Heart left ventricle (tissue), 16 donors: ENCODE measurements around the gene KLF2. TPM values are rescaled to one million over a fixed set of nuclear protein-coding genes. Genes with fewer than 3 reads are reported as not detected.

Experiments
- ATAC-seq, 4 donors: fragments of 200-7000 bp; cut with Tn5 transposase; one replicate each; pipeline ENCODE4 v1.9.1; 2020 to 2022; ENCODE audit warnings: moderate library complexity in 4 of 4, mild to moderate bottlenecking in 3 of 4, moderate number of reproducible peaks in 1 of 4
- DNase-seq, 5 donors: peaks; one replicate each; pipeline ENCODE4 v3.0.0-alpha.2; 2020
- H3K27ac ChIP-seq, 12 donors: fragments of 200-600 bp; sonication (generic) in 4 of 12; one replicate each; pipeline versions ENCODE4 v1.5.0 to v1.8.0; 2016 to 2022; ENCODE audit warnings: mild to moderate bottlenecking in 2 of 12
- H3K27me3 ChIP-seq, 9 donors: fragments of 200-600 bp; sonication (generic) in 2 of 9; one replicate each; pipeline versions ENCODE4 v1.5.1 to v1.8.0; 2016 to 2022; ENCODE audit warnings: mild to moderate bottlenecking in 3 of 9
- H3K36me3 ChIP-seq, 9 donors: fragments of 200-600 bp; sonication (generic) in 2 of 9; one replicate each; pipeline versions ENCODE4 v1.5.0 to v1.8.0; 2018 to 2022; ENCODE audit warnings: mild to moderate bottlenecking in 2 of 9
- H3K4me1 ChIP-seq, 12 donors: fragments of 200-600 bp; sonication (generic) in 4 of 12; one replicate each; pipeline versions ENCODE4 v1.5.0 to v1.8.0; 2016 to 2022; ENCODE audit warnings: mild to moderate bottlenecking in 3 of 12
- H3K4me3 ChIP-seq, 12 donors: fragments of 200-600 bp; sonication (generic) in 4 of 12; one replicate each; pipeline versions ENCODE4 v1.5.0 to v1.8.0; 2017 to 2022; ENCODE audit warnings: mild to moderate bottlenecking in 9 of 12, moderate library complexity in 4 of 12
- H3K9me3 ChIP-seq, 12 donors: fragments of 200-600 bp; sonication (generic) in 4 of 12; one replicate each; pipeline versions ENCODE4 v1.5.0 to v1.8.0; 2016 to 2022; ENCODE audit warnings: mild to moderate bottlenecking in 1 of 12
- POLR2A ChIP-seq, 2 donors: fragments of 450-650 bp; IDR thresholded peaks; one replicate each; pipeline ENCODE4 v1.6.1; 2017; ENCODE audit warnings: antibody characterized with exemption in 2 of 2, mild to moderate bottlenecking in 2 of 2, moderate library complexity in 2 of 2
- WGBS, 4 donors: extraction: QIAGEN DNeasy Blood & Tissue Kit in 2 of 4; methylation state at CpG; one replicate each; pipeline versions ENCODE4 v1.1.5 to v1.1.7; 2013 to 2018; 5-methylcytosine and 5-hydroxymethylcytosine counted together
- intact Hi-C, 10 donors: fragments of 100-400 bp; cut with DNase I; formaldehyde crosslinking; loops; one replicate each; pipeline versions ENCODE4 v1.11.1 to v1.14.2; 2022
- polyA plus RNA-seq, 2 donors: library from polyadenylated mRNA; stranded (reverse); fragments of 200-250 nt; gene quantifications; one replicate each; pipeline ENCODE4 v1.2.3, GENCODE V29; 2013
- total RNA-seq, 9 donors: library from RNA; depleted of rRNA in 2 of 9; stranded (reverse); fragments of >200 nt in 2 of 9; fragmentation: NEBNext Ultra II Directional in 3 of 9; extraction: Animal tissue kit (Norgen Biotek cat#: 25700) in 3 of 9; gene quantifications; one replicate each; pipeline versions ENCODE4 v1.1.0 to v1.2.4, GENCODE V29; 2016 to 2023
- TF ChIP-seq, protein P1 (sequence below), 12 donors: fragments of 200-600 bp; sonication (generic) in 4 of 12; IDR thresholded peaks; one replicate each; pipeline versions ENCODE4 v1.5.0 to v1.8.0; 2018 to 2022; ENCODE audit warnings: antibody characterized with exemption in 12 of 12, mild to moderate bottlenecking in 5 of 12
- donor health status: ischemic (EF 13 %, LVEDD 7.1; RV severe dilation, severe dysfunction).
- donor health status: healthy with polysubstance abuse.
- donor health status: DM: no; HTN: yes; CAD: no.
- donor health status: DM: no; HTN: no; CAD: no.
- donor health status: ischemic (EF 25% LVEDD 6.9; RV normal size, moderate dysfunction).
- donor health status: ischemic (EF 25% LVEDD 5.7; RV mildly dilated, moderate dysfunction).
- donor health status: healthy.
- donor health status: DM: yes; HTN: yes; CAD: no.
- donor health status: ischemic (EF 35%, LVEDD 5.7; RV mildly dilated, moderate dysfunction).
- donor health status: nonischemic (EF 11% LVEDD 7.7; RV severe dilation, severe dysfunction).
- donor health status: DM: yes; HTN: yes; CAD: no.
- donor health status: PGD.
- donor health status: ischemic (EF 29% LVEDD 5.4; RV normal size, mild dysfunction).
- donor health status: nonischemic (EF 23%, LVEDD 6.1; RV moderate dilation, normal function).

Gene KLF2
- total and polyA plus RNA-seq, 11 donors, result 14.4 to 87.2 (median 37.8) TPM

DNA sequence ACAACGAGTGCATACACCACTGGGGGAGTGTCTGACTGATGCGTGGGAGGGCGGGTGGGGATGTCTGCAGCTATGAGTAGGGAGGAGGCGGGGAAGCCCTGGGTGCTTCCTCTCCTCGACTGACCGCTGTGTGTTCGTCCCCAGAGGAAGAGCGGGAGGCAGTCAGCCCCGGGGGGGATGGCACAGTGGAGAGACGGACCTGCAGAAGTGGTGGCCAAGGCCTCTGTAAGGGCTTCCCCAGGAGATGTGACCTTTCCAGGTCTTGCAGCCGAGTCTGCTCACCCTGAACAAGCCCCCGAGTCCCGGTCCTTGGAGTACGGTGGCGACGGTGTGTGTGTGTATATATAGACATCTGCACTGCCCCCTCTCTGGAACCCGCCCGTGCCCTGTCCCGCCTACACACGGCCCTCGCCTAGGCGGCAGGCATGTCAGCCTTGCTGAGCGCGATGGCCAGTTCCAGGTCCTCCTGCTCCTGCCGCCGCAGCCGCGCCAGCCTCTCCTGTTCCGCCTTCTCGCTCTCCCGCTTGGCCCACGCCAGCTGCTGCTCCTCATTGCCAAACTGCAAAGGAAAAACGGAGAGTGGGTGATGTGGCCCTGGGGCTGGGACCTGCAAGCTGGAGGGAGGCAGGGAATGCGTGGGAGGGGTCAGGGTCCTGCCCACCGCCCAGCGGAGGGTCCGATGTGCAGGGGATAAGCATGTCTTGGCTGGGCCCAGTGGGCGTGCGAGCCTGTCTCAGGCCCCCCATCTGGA is 30.8 kb downstream of the KLF2 start:
- 31 to 53% (median 42%) methylated on average over 15 to 39 of the region's 39 CpGs for WGBS, 4 donors
- TF ChIP-seq, protein P1, sequence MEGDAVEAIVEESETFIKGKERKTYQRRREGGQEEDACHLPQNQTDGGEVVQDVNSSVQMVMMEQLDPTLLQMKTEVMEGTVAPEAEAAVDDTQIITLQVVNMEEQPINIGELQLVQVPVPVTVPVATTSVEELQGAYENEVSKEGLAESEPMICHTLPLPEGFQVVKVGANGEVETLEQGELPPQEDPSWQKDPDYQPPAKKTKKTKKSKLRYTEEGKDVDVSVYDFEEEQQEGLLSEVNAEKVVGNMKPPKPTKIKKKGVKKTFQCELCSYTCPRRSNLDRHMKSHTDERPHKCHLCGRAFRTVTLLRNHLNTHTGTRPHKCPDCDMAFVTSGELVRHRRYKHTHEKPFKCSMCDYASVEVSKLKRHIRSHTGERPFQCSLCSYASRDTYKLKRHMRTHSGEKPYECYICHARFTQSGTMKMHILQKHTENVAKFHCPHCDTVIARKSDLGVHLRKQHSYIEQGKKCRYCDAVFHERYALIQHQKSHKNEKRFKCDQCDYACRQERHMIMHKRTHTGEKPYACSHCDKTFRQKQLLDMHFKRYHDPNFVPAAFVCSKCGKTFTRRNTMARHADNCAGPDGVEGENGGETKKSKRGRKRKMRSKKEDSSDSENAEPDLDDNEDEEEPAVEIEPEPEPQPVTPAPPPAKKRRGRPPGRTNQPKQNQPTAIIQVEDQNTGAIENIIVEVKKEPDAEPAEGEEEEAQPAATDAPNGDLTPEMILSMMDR (IDR thresholded peaks at IDR 0.05), result no peak
- no peak for TF ChIP-seq POLR2A (IDR thresholded peaks at IDR 0.05)
- H3K9me3 ChIP-seq, result no peaks in the 10 kb centered on the region
- intact Hi-C loops, result no loop called here
- DNase-seq (peak in 4 of 5 donors; percentile 52 to 76 (median 64)), ATAC-seq (peak; percentile 44 to 77 (median 68))
- H3K4me3 ChIP-seq, result peak overlapping the region in 10 of 12 donors; percentile 8 to 47 (median 25)
- peaks cover 8 to 50% (median 26%) of the 10 kb centered on the region in 12 donors for H3K4me1 ChIP-seq
- no peaks in the 10 kb centered on the region for H3K27me3 ChIP-seq
- H3K27ac ChIP-seq, result peak overlapping the region in 8 of 12 donors; percentile 22 to 72 (median 34)
- peaks cover 0 to 16% (median 3%) of the 10 kb centered on the region in 9 donors for H3K36me3 ChIP-seq

DNA sequence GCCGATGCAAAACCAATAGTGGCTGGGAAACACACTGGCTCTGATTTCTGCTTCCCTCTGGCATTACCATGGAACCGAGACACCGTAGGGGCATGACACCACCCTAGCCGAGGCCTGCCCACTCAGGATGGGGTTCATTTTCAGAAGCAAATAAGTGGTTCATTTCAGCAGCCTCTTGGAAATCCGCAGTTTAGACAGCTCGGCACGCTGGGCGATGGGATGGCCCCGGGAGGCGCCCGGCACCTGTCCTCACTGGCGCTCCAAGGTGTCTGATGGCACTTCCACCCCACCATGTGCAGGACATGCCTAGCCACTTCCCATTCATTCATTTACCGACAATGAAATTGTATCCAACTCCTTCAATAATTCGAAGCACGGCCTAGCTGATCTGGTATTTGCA is 33.8 kb downstream of the KLF2 start:
- peak overlapping the region in 1 of 12 donors; percentile 32 for H3K27ac ChIP-seq
- TF ChIP-seq, protein P1 (IDR thresholded peaks at IDR 0.05), result no peak
- TF ChIP-seq POLR2A (IDR thresholded peaks at IDR 0.05), result no peak
- ATAC-seq (no peak), DNase-seq (peak in 1 of 5 donors; percentile 37)
- H3K4me3 ChIP-seq, result no peak overlapping the region
- peaks cover 8 to 50% (median 21%) of the 10 kb centered on the region in 12 donors for H3K4me1 ChIP-seq
- WGBS, 4 donors, result 93 to 98% (median 96%) methylated on average over 15 of the region's 15 CpGs
- no peaks in the 10 kb centered on the region for H3K27me3 ChIP-seq
- peaks cover 0 to 21% (median 14%) of the 10 kb centered on the region in 9 donors for H3K36me3 ChIP-seq
- no peaks in the 10 kb centered on the region for H3K9me3 ChIP-seq
- intact Hi-C loops, result no loop called here

DNA sequence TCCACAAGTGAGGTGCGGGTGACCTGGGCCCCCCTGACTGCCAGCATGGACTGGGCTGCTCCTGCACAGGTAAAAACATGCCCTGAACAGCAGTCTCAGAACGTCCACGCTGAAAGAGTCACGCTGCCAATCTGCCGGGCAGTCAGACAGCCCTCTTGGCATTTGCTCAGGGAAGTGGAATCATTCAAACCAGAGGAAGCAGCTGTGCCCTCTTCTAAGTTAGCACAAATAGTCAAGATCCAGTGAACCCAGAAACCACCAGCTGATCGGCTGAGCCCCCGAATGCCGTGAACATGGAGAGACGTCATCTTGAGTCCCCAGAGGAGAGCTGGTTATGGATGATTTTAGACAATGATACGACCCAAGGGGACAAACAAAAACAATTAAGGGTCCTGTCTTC is 34.4 kb downstream of the KLF2 start:
- 67 to 79% (median 69%) methylated on average over 10 of the region's 10 CpGs for WGBS, 4 donors
- peaks cover 8 to 56% (median 21%) of the 10 kb centered on the region in 12 donors for H3K4me1 ChIP-seq
- H3K27me3 ChIP-seq, result no peaks in the 10 kb centered on the region
- no peak overlapping the region for H3K4me3 ChIP-seq
- TF ChIP-seq POLR2A (IDR thresholded peaks at IDR 0.05), result no peak
- TF ChIP-seq, protein P1 (IDR thresholded peaks at IDR 0.05), result no peak
- peaks cover 0 to 23% (median 14%) of the 10 kb centered on the region in 9 donors for H3K36me3 ChIP-seq
- intact Hi-C loops, result no loop called here
- DNase-seq (peak in 1 of 5 donors; percentile 40), ATAC-seq (peak in 1 of 4 donors; percentile 12)
- H3K27ac ChIP-seq, result peak overlapping the region in 2 of 12 donors; percentile 16 to 32
- H3K9me3 ChIP-seq, result no peaks in the 10 kb centered on the region

DNA sequence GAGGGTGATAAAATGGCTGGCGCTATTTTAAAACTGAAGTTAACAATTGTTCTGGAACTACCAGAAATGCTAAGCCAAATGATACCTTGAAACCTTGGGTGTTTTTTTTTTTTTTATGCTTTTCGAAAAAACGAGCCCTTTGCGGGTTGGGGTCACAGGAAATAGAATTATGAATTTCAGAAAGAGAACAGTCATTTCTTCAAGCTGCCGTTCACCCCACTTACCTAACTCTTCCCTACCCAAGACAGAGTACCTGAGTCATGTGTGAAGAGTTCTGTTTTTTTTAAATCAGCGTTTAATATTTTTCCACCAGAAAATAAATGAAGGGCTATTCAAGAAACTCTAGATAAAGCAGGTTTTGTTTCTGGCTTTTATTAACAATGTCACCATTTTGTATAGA is 35.3 kb downstream of the KLF2 start:
- WGBS, 4 donors, result 90 to 95% (median 93%) methylated on average over 6 of the region's 6 CpGs
- H3K27ac ChIP-seq, result no peak overlapping the region
- peaks cover 0 to 21% (median 14%) of the 10 kb centered on the region in 9 donors for H3K36me3 ChIP-seq

More for the DNA sequence above, 35.3 kb downstream of the KLF2 start:
- Histone ChIP-seq H3K4me1 (peaks cover 7 to 58% (median 17%) of the 10 kb centered on the region in 12 donors), H3K27me3 (no peaks in the 10 kb centered on the region), H3K4me3 (no peak overlapping the region), H3K9me3 (no peaks in the 10 kb centered on the region)
- DNase-seq, result no peak
- TF ChIP-seq, protein P1 (IDR thresholded peaks at IDR 0.05), result no peak
- TF ChIP-seq POLR2A (IDR thresholded peaks at IDR 0.05), result no peak
- intact Hi-C loops, result no loop called here
- no peak for ATAC-seq
